Endothelial cell of umbilical vein (primary cell): Measurements from ENCODE around the gene TMPRSS11E. TPM values are rescaled to one million over a fixed set of nuclear protein-coding genes. Genes with fewer than 3 reads are reported as not detected.

Experiments used
- BruUV-seq: library from RNA; stranded (reverse); fragments of 400-500 nt; replicated peaks from 2 replicates; lab custom pipeline; 2021; lab: Mats Ljungman, UMichigan
- CTCF ChIA-PET: fragments of 300-600, 350-600 bp; sonication (Branson Sonifier 250); formaldehyde crosslinking; loops from one replicate; lab custom pipeline; 2021; ENCODE audit warnings: antibody characterized with exemption, inconsistent platforms; lab: Charles Lee
- POLR2A ChIA-PET: fragments of 300-600, 350-600 bp; sonication (Branson Sonifier 250); formaldehyde crosslinking; loops from one replicate; lab custom pipeline; 2021; ENCODE audit warnings: antibody characterized with exemption, inconsistent platforms; lab: Charles Lee
- DNase-seq: peaks from one replicate; pipeline ENCODE4 v3.0.0-alpha.2; 2011; ENCODE audit warnings: low read depth, low spot score
- FAIRE-seq: peaks from 2 replicates; lab custom pipeline; 2011; peaks lifted over from hg19 to GRCh38; lab: Jason Lieb, UNC
- H2AFZ ChIP-seq: 2 replicates; pipeline ENCODE4 v1.6.0; 2012; ENCODE audit warnings: low read depth, low read length, control low read depth, inconsistent platforms
- H3K27ac ChIP-seq: 2 replicates; pipeline ENCODE4 v1.5.1; 2011; ENCODE audit warnings: low read depth, mild to moderate bottlenecking, control low read depth, low read length, moderate library complexity; ENCODE audit not compliant: insufficient read depth
- H3K27me3 ChIP-seq, 2 experiments: 2 replicates each; pipeline versions ENCODE4 v1.6.0 to v1.6.1; 2011; ENCODE audit warnings: low read length in 2 of 2, mixed read lengths in 1 of 2; ENCODE audit not compliant: control insufficient read depth in 2 of 2, insufficient read depth in 2 of 2
- H3K36me3 ChIP-seq, 2 experiments: 2 replicates in 1 of 2; 3 replicates in 1 of 2; pipeline ENCODE4 v1.5.1; 2011; ENCODE audit warnings: low read length in 2 of 2, mild to moderate bottlenecking in 1 of 2, moderate library complexity in 1 of 2; ENCODE audit not compliant: control insufficient read depth in 2 of 2, insufficient read depth in 2 of 2; ENCODE audit errors: extremely low read depth in 1 of 2
- H3K4me1 ChIP-seq: 3 replicates; pipeline ENCODE4 v1.5.1; 2011; ENCODE audit warnings: mild to moderate bottlenecking, low read length; ENCODE audit not compliant: control insufficient read depth, insufficient read depth; ENCODE audit errors: extremely low read depth
- H3K4me2 ChIP-seq: 2 replicates; pipeline ENCODE4 v1.6.1; 2011; ENCODE audit warnings: low read length, control low read depth, mixed read lengths; ENCODE audit not compliant: insufficient read depth
- H3K4me3 ChIP-seq, 3 experiments: fragments of 200-600 bp in 1 of 3; sonication (generic), shearing (Covaris generic) in 1 of 3; replicated peaks in 1 of 3; 2 replicates each; pipeline ENCODE4 v1.5.1; 2011 to 2016; ENCODE audit warnings: control low read depth in 3 of 3, low read length in 3 of 3, mild to moderate bottlenecking in 2 of 3, inconsistent platforms in 1 of 3, low read depth in 1 of 3, moderate library complexity in 1 of 3; ENCODE audit not compliant: insufficient read depth in 1 of 3
- H3K79me2 ChIP-seq: 2 replicates; pipeline ENCODE4 v1.6.0; 2012; ENCODE audit warnings: low read length, inconsistent platforms; ENCODE audit not compliant: control insufficient read depth, insufficient read depth
- H3K9ac ChIP-seq: replicated peaks from 2 replicates; pipeline ENCODE3; 2011; ENCODE audit warnings: low read length, control low read depth; ENCODE audit not compliant: insufficient read depth; ENCODE audit errors: extremely low read depth
- H3K9me1 ChIP-seq: replicated peaks from 3 replicates; pipeline ENCODE4 v1.6.0; 2011; ENCODE audit warnings: mild to moderate bottlenecking, low read length; ENCODE audit not compliant: control insufficient read depth, insufficient read depth; ENCODE audit errors: extremely low read depth
- H3K9me3 ChIP-seq: replicated peaks from 2 replicates; pipeline ENCODE4 v1.5.1; 2012; ENCODE audit warnings: low read length, inconsistent platforms; ENCODE audit not compliant: control insufficient read depth, insufficient read depth
- H4K20me1 ChIP-seq: replicated peaks from 2 replicates; pipeline ENCODE3; 2011; ENCODE audit warnings: mild to moderate bottlenecking, low read length; ENCODE audit not compliant: control insufficient read depth, insufficient read depth; ENCODE audit errors: extremely low read depth
- CTCF ChIP-seq, 2 donors: IDR thresholded peaks; 1 replicate in 1 of 2; 2 replicates in 1 of 2; pipeline ENCODE4 v1.5.1; 2011; ENCODE audit warnings: low read length in 2 of 2, mild to moderate bottlenecking in 2 of 2, moderate library complexity in 2 of 2, control low read depth in 1 of 2, inconsistent platforms in 1 of 2, low read depth in 1 of 2; ENCODE audit not compliant: insufficient read depth in 1 of 2; ENCODE audit errors: extremely low read depth in 1 of 2
- EZH2 ChIP-seq: IDR thresholded peaks from 2 replicates; pipeline ENCODE4 v1.6.1; 2012; ENCODE audit warnings: borderline replicate concordance, low read depth, mild to moderate bottlenecking, moderate library complexity, low read length, inconsistent platforms; ENCODE audit not compliant: severe bottlenecking
- FOS ChIP-seq: IDR thresholded peaks from 2 replicates; pipeline ENCODE4 v1.6.1; 2011; ENCODE audit warnings: mild to moderate bottlenecking, low read length, moderate library complexity, borderline replicate concordance; ENCODE audit not compliant: insufficient read depth
- GATA2 ChIP-seq: IDR thresholded peaks from 2 replicates; pipeline ENCODE4 v1.7.0; 2011; ENCODE audit warnings: low read depth, mild to moderate bottlenecking, moderate library complexity, mixed read lengths, low read length; ENCODE audit not compliant: insufficient read length, insufficient read depth
- JUN ChIP-seq: IDR thresholded peaks from 2 replicates; pipeline ENCODE4 v1.6.1; 2011; ENCODE audit warnings: borderline replicate concordance, low read depth; ENCODE audit not compliant: insufficient read length, insufficient read depth
- MAX ChIP-seq: IDR thresholded peaks from 2 replicates; pipeline ENCODE4 v1.6.1; 2011; ENCODE audit not compliant: insufficient read depth, insufficient read length
- MYC ChIP-seq: IDR thresholded peaks from one replicate; pipeline ENCODE4 v1.6.1; 2011; ENCODE audit warnings: mild to moderate bottlenecking, low read depth, low read length
- POLR2A ChIP-seq: IDR thresholded peaks from 2 replicates; pipeline ENCODE4 v1.6.1; 2012; ENCODE audit warnings: low read depth, mild to moderate bottlenecking, control low read depth, low read length
- POLR2AphosphoS5 ChIP-seq: IDR thresholded peaks from 2 replicates; pipeline ENCODE4 v1.6.1; 2012; ENCODE audit warnings: low read depth, mild to moderate bottlenecking, control low read depth, low read length, moderate library complexity; ENCODE audit not compliant: insufficient read depth
- dilution Hi-C: fragments of 300-500 bp; cut with MboI; formaldehyde crosslinking; loops from one replicate; pipeline ENCODE4 v1.15.0; 2019; ENCODE audit warnings: low sequenced_read_pairs; ENCODE audit not compliant: extremely low pct_ligation_motif_present
- intact Hi-C: fragments of 100-400 bp; cut with micrococcal nuclease; formaldehyde crosslinking; loops from one replicate; pipeline ENCODE4 v1.10.0; 2022
- polyA plus RNA-seq, 4 experiments: library from polyadenylated mRNA; depleted of rRNA in 3 of 4; stranded (reverse) in 3 of 4; unstranded in 1 of 4; fragments of >200 nt; gene quantifications; 2 replicates each; pipeline versions ENCODE4 v1.2.1 to v1.2.3, GENCODE V29; 2011 to 2012; ENCODE audit warnings: missing spikeins in 1 of 4
- total RNA-seq: library from RNA; stranded (reverse); gene quantifications from 2 replicates; pipeline ENCODE4 v1.2.3, GENCODE V29; 2021

The TMPRSS11E gene
- total and polyA plus RNA-seq, 2 donors (not counting 3 experiments of a cell fraction or from before 2014, with no cell fraction given) = not detected

DNA sequence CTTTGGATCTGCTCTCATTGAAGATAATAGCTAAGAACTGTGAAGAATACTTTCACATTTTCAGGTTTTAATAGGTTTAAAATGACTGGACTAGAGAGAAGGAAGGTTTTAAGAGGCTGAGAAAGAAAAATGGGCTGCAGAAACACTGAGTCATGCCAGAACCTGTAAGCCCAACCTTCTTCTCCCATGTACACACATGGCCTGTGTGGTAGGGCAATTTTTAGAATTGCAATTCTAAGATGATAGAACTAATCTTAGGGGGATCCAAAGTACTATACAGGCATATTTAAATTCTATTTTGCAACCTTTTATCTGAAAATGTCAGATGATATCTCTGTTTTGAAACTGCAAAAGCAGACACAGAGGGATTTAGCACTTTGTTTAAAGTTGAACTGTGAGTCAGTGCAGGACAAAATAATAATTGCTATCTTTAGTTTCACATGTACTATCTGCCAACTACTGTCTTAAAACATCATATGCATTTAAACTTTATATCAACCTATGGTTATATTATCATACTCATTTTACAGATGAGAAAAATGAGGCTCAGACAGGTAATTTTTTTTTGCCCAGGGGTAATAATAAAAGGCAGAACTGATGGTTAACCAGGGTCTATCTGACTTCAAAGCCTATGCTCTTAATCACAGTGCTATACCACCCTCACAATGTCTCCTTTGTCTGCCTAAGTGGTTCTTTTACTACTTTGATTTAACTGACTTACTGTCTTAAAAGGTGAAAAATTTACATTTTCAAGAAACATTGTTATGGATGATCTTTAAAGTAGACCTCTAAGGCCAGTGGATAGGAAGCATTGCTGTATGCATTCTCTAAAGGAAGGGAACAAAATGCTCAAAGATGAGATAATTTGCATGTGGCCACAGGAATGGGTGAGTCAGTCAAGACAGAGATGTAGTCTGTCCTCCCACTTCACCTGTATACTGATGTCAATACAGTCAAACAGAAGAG, 4.3 kb downstream of the TMPRSS11E start:
- no peaks in the 10 kb centered on the region for H3K79me2 ChIP-seq
- ChIA-PET CTCF (no interaction called here), POLR2A (no interaction called here)
- intact Hi-C loops (no loop called here), dilution Hi-C loops (no loop called here)
- no peaks in the 10 kb centered on the region for H3K9me1 ChIP-seq
- DNase-seq (no peak), FAIRE-seq (no peak)
- TF ChIP-seq MAX (no peak), EZH2 (no peak), POLR2A (no peak), JUN (no peak), MYC (no peak), FOS (no peak), GATA2 (no peak), CTCF (IDR thresholded peaks at IDR 0.05; ENCODE audit: extremely low read depth in 1 of 2, insufficient read depth in 1 of 2, low read depth in 1 of 2, low read length in 2 of 2) (no peak), POLR2AphosphoS5 (no peak)
- no peak overlapping the region for H3K27ac ChIP-seq
- no TSS peak for BruUV-seq
- no peaks in the 10 kb centered on the region for H3K27me3 ChIP-seq
- no peak overlapping the region for H3K4me3 ChIP-seq
- no peaks in the 10 kb centered on the region for H3K36me3 ChIP-seq
- H3K9ac ChIP-seq = no peak overlapping the region
- no peak overlapping the region for H3K4me2 ChIP-seq
- no peaks in the 10 kb centered on the region for H4K20me1 ChIP-seq
- H2AFZ ChIP-seq = no peak overlapping the region
- no peaks in the 10 kb centered on the region for H3K4me1 ChIP-seq
- no peaks in the 10 kb centered on the region for H3K9me3 ChIP-seq
